HG03460 (cell line): ENCODE results near the gene RGMA.
A peak's percentile ranks its signal among the peaks of the same experiment; 100 is the strongest.
"Not testable (repeated sequence)": the region's sequence is repeated elsewhere in the genome, so short reads cannot be mapped to it uniquely, and the experiment has no call there.

Experiments
- ATAC-seq: cut with Tn5 transposase; IDR thresholded peaks from one replicate; pipeline ENCODE4 v1.9.1; 2021; ENCODE audit not compliant: unreplicated experiment

Gene RGMA

DNA sequence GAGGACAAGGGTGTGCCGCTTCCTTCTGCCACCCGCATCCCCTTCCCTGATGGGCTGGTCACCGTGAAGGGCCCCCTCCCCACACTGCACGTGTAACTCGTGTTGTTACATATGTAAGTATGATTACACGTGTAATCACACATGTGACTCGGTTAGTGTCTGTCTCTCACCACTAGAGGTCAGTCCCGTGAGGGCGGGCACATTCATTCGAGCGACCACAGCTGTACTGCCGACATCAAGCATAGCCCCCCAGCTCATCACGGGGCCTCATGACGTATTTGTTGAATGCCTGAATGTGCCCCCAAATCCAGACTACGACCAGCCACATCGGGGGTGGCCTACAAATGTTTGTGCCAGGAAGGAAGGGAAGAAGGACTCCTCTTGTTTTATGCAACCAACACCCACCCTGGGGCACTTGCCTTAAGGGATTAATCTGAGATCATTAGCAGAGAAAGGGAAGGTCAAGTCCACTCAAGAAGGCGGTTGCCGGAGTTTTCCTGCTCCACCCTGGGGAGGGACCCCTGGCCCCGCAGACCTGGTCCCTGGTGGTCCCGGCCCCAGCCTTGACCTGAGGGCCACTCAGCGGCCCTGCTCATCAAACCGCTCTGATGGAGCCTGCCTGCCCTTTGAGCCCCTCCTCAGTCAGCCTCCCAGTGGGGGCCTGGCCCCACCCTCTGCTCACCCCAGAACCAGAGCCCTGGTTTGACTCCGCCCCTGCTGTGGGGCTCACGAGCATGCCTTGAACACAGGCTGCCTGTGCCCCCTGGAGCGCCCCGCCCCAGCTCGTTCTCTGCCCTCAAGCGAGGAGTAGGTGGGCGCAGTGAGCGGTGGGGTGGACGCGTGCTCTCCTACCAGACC, 52.8 kb downstream of the RGMA start:
- ATAC-seq: peak; percentile 60

DNA sequence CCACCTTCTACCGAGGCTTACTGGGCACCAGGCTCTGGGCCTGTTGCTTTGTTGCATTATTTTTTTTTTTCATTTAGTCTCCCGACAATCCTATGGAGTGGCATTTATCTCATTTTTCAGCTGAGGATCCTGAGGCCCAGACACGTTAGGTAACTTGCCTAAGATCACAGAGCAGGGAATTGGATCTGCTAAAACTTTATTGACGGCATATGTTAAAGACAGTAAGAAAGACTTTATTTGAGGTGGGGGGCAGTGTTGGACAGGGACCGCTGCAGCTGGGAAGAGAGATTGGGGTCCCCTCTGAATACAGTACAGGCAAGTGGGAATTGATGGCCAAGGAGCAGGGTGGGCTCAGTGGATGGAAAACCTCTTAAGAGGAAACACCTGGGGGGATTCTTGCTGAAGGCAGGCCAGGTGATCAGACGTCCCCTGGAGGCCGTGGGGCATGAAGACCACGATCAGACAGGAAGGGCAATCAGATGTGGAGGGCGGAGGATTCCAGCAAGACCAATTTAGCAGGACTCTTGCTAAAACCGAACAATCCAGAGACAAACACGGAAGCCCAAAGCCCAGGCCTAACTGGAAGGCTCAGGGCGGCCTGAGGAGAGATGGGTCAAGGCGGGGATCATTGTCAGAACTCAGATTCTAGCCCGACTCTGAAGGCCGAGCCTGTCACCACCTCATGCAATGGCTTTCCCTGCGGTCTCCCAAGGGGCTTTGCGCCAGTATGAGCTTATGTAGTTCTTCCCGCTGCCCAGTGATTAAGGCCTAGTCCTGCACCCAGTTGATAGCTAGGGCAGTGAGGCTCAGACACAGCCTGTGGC, 53.7 kb downstream of the RGMA start:
- ATAC-seq: no peak

- no peak for ATAC-seq
Measured at GRCh38 chr15:93034512-93034911, 54.5 kb downstream of the RGMA start.

DNA sequence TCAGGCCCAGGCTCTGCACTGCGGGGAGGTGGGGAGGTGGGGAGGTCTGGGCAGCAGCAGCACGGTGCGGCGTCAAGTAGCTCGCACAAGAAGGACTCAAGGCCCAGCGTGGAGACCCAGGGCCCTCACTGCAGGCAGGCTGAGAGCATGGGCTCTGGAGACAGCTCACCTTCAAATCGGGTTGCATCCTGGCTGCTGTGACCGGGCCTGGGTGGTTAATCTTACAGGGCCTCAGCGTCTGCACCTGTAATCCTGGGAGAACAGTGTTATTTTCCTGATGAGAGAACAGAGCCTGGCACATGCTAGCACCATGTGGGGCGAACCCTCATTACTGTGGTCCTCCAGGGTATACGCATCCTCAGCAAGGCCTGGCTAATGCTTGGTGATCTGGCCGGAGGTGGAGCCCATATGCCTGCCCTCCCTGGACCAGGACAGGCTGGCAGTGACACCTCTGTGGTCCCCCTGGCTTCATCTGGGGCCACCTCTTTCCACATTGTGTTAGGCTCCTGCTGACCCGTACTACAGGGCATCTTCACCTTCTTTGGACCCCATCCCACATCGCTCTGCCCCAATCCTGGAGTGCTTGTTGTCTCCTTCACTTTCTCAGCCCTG, 55.5 kb downstream of the RGMA start:
- no peak for ATAC-seq

DNA sequence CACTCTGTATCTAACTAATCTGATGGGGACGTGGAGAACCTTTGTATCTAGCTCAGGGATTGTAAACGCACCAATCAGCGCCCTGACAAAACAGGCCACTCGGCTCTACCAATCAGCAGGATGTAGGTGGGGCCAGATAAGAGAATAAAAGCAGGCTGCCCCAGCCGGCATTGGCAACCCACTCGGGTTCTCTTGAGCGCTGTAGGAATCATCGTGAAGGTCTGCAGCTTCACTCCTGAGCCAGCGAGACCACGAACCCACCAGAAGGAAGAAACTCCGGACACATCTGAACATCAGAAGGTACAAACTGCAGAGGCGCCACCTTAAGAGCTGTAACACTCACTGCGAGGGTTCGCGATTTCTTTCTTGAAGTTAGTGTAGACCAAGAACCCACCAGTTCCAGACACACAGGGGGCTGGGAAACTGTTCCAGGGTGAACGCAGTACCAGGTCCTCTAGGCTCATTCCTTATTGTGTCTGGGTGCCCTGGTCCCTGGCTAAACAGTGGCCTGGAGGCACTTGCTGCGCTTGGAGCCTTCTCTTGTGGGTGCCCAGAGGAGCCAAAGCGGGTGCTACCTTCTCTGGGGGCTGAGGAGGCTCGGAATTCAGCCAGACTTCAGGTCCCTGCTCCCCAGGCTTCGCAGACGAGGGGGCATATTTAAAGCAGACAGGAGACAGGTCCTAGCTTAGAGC, 56.4 kb downstream of the RGMA start:
- ATAC-seq: not testable (repeated sequence)

DNA sequence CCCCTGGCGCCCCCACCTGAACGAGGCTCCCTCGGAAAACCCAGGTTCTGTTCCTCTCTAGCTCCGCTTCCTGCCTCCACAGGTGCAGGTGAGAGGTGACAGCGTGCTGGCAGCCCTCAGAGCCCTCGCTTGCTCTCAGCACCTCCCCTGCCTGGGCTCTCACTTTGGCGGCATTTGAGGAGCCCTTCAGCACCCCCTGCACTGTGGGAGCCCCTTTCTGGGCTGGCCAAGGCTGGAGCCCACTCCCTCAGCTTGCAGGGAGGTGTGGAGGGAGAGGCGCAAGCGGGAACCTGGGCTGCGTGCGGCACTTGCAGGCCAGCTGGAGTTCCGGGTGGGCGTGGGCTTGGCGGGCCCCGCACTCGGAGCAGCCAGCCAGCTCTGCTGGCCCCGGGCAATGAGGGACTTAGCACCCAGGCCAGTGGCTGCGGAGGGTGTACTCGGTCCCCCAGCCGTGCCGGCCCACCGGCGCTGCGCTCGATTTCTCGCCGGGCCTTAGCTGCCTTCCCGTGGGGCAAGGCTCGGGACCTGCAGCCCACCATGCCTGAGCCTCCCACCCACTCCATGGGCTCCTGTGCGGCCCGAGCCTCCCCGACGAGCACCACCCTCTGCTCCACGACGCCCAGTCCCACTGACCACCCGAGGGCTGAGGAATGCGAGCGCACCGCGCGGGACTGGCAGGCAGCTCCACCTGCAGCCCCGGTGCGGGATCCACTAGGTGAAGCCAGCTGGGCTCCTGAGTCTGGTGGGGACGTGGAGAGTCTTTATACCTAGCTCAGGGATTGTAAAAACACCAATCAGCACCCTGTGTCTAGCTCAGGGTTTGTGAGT, 57.2 kb downstream of the RGMA start:
- ATAC-seq: not testable (repeated sequence)

DNA sequence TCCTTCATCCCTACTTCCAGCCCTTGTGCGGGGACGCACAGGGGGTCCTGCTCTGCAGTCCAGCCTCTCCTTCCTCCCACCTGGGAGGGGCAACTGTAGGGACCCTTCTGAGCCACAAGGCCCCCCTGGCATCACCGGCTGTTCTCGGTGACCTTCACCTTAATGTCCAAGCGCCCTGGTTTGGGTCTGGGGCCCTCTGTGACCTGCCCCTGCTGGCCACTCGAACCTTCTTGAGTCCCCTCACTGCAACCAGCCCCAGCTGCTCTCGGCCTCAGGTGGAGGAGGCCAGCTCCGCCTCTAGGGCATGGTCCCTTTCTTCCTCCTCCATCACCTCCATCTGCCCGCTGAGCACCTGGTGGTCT, 57.9 kb downstream of the RGMA start:
- ATAC-seq: no peak

GRCh38 chr15:93030430-93031102, 58.4 kb downstream of the RGMA start:
- ATAC-seq: peak; percentile 73

DNA sequence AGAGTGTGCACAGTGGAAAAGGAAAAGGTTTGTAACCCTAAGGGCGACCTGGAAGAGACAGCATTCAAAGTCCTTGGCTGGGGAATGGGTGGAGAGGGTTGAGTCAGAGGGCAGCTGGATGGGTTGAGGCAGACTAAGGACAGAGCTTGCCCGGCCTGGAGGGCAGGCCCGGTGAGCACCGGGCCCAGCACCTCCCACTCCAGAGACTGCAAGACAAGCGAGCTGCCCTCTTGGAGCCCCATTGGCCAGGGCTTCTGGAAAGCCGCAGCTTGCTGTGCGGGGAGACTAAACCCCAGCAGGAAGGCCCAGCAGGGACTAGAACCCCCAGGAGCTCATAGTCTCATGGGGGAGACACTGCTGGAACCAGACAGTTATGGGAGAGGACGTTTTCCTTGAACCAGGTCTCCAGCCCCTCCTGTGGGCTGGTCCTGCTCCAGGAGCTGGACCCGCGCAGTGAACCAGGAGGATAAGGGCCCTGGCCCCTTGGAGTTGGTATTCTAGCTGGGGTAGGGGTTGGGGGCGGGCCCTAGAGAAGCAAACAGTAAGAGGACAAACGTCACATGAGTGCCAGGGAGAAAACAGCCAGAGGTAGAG, 59.1 kb downstream of the RGMA start:
- no peak for ATAC-seq

- ATAC-seq: no peak
Measured at GRCh38 chr15:93029214-93029835, 59.7 kb downstream of the RGMA start.

GRCh38 chr15:93028632-93029213, 60.3 kb downstream of the RGMA start:
- ATAC-seq: no peak

DNA sequence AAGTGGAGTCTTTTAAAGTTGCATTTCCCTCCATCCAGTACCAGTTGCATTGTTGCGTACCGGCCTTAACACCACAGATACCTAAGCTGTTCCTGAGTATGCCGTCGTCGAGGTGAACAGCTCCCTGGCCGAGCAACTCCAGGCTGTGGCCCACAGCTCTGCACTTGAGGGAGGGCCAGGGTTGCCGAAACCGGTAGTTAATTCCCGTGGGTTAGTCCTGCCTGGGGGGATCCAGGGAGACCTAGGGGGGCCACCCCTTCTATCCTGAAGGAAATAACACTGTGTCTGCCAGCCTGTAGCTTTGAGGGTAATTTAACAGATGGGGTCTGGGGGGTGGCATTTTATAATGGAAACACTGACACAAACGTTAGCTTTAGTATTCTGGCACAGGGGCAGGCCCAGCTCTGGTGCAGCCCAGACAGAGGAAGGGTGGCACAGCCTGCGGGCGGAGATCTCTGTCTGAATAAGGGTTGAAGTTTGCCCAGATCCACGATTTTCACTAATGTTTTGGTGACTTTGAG, 60.8 kb downstream of the RGMA start:
- ATAC-seq: no peak

DNA sequence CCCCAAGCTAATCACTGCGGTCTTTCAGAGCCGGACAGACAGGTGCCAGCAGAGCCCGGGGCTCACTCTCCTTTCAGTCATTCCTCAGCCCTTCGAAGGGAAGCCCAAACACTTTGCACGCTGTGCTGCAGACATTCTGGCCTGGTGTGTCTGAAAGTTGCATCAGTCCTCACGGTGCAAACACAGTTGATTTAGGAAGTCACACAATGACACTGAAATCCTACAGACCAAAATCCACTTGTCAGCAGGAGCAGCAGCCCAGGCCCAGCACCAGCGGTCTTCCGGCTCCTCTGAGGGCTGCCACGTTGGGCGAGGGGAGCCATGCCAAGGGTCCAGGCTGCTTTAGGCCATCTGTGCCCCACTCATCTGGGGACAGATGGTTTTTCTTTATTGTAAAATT, 61.6 kb downstream of the RGMA start:
- no peak for ATAC-seq

DNA sequence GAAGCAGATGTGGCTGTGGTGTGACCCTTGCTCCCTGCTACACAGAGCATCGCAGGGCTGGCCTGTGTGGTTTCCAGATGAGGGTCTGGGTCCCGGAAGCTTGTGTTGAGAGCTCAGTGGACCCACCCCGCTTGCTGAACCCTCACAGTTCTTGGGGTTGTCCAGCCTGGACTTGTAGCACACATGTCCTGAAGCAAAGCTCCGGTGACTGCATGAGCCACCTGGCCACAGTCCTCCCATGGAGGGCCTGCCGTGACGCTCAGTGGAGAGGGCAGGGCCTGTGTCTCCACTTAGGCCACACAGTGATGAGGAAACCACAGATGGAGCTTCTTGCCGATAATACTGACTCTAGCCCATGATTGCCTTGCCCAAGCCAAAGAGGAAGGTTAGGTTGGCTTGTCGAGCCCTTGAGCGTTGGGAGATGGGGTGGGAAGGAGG, 62.6 kb downstream of the RGMA start:
- ATAC-seq: no peak

- no peak for ATAC-seq
Measured at GRCh38 chr15:93025625-93025982, 63.4 kb downstream of the RGMA start.

- ATAC-seq: no peak
Measured at GRCh38 chr15:93024716-93025624, 64.0 kb downstream of the RGMA start.

GRCh38 chr15:93024293-93024692, 64.7 kb downstream of the RGMA start:
- ATAC-seq: no peak
